CD4-positive, alpha-beta T cell treated with Interferon gamma for 1 hour (primary cell): ENCODE results near the gene ATG7.
"Not testable (repeated sequence)": the region's sequence is repeated elsewhere in the genome, so short reads cannot be mapped to it uniquely, and the experiment has no call there.

Experiments
- DNase-seq: peaks from one replicate; pipeline ENCODE4 v3.0.0-alpha.2; 2020

The ATG7 gene

GRCh38 chr3:11251807-11252176 is 20.4 kb upstream of the ATG7 start:
- no peak for DNase-seq

GRCh38 chr3:11254876-11255275 is 17.3 kb upstream of the ATG7 start:
- DNase-seq, result no peak

- not testable (repeated sequence) for DNase-seq
These were observed 16.7 kb upstream of the ATG7 start for GRCh38 chr3:11255537-11255936.

GRCh38 chr3:11258958-11259357 is 13.2 kb upstream of the ATG7 start:
- DNase-seq, result no peak

- DNase-seq, result no peak
These were observed 11.7 kb upstream of the ATG7 start for GRCh38 chr3:11260460-11260859.

- DNase-seq, result no peak
These were observed 3.2 kb upstream of the ATG7 start for GRCh38 chr3:11269007-11269406.

GRCh38 chr3:11272906-11273574 is 843 bp downstream of the ATG7 start:
- DNase-seq, result no peak

- peak; percentile 51 for DNase-seq
These were observed 1.7 kb downstream of the ATG7 start for GRCh38 chr3:11273891-11274291.

GRCh38 chr3:11274566-11275142 is 2.5 kb downstream of the ATG7 start:
- no peak for DNase-seq

GRCh38 chr3:11275926-11276325 is 3.7 kb downstream of the ATG7 start:
- DNase-seq, result no peak

GRCh38 chr3:11276901-11277300 is 4.7 kb downstream of the ATG7 start:
- no peak for DNase-seq

- DNase-seq, result no peak
These were observed 10.3 kb downstream of the ATG7 start for GRCh38 chr3:11282250-11283138.

GRCh38 chr3:11283139-11283475 is 10.9 kb downstream of the ATG7 start:
- no peak for DNase-seq

- DNase-seq, result no peak
These were observed 11.8 kb downstream of the ATG7 start for GRCh38 chr3:11284011-11284410.

GRCh38 chr3:11285471-11285870 is 13.3 kb downstream of the ATG7 start:
- no peak for DNase-seq

GRCh38 chr3:11287404-11287803 is 15.2 kb downstream of the ATG7 start:
- DNase-seq, result no peak

GRCh38 chr3:11288021-11288491 is 15.9 kb downstream of the ATG7 start:
- no peak for DNase-seq

GRCh38 chr3:11288786-11289637 is 16.8 kb downstream of the ATG7 start:
- DNase-seq, result peak; percentile 18

- DNase-seq, result no peak
These were observed 17.7 kb downstream of the ATG7 start for GRCh38 chr3:11289864-11290263.

GRCh38 chr3:11290743-11291680 is 18.8 kb downstream of the ATG7 start:
- peak; percentile 52 for DNase-seq

GRCh38 chr3:11291808-11292207 is 19.6 kb downstream of the ATG7 start:
- no peak for DNase-seq

- no peak for DNase-seq
These were observed 24.9 kb downstream of the ATG7 start for GRCh38 chr3:11297126-11297525.
